Measurements from ENCODE around the gene DEGS2.

DEGS2 gene

GRCh38 chr14:100200311-100200710 is 40.9 kb upstream of the DEGS2 start:
- TF ChIP-seq CTCF (IDR thresholded peaks at IDR 0.05; ENCODE audit: insufficient read depth, low read depth, low read length, missing control alignments): no peak
- H3K4me3 ChIP-seq (ENCODE audit: low read depth, low read length): no peak overlapping the region
- DNase-seq (ENCODE audit: low read depth): no peak

- TF ChIP-seq CTCF (IDR thresholded peaks at IDR 0.05; ENCODE audit: insufficient read depth, low read depth, low read length, missing control alignments): no peak
- no peak overlapping the region for H3K4me3 ChIP-seq (ENCODE audit: low read depth, low read length)
- DNase-seq (ENCODE audit: low read depth): no peak
These were observed 39.9 kb upstream of the DEGS2 start for GRCh38 chr14:100199240-100199860.

DNA sequence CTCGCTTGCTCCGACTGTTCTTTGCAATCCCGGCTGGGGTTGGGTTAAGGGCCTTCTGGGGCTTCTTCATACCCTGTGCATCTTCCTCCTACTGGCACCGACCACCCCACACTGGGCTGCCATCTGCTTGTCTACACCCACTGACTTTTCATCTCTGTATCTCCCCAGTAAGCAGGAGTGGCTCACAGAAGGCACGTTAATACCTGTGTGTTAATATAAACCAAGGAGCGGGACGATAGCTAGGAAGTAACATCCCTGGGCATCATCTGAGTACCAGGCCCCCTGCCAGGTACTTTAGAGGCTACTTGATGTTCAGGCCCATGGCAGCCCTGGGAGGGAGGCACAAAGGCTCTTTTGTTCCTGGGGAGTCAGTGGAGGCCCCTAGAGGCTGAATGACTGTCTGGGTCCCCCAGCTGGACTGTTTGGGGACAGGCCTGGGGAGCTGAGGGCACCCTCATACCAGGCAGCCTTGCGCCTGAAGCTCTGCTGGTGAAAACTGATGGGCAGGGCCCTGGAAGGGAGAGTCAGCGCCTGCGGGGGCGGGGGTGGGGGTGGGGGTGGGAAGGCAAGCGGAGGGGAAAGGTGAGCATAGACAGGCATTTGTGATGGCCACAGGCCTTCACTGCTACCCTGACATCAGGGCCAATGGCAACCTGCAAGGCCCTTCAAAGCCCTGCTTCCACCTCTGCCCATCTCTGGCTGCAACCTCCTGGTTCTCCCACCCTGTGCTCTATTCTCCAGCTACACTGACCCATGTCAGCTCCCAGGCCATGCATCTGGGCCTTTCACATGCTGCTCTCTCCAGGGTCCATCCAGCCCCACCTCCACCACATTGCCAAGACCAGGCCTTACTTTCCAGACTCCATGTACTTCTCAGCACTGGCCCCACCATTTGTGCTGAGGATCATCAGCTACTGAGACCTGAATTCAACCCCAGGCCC is 34.2 kb upstream of the DEGS2 start:
- DNase-seq (ENCODE audit: low read depth): peak; percentile 37

DNA sequence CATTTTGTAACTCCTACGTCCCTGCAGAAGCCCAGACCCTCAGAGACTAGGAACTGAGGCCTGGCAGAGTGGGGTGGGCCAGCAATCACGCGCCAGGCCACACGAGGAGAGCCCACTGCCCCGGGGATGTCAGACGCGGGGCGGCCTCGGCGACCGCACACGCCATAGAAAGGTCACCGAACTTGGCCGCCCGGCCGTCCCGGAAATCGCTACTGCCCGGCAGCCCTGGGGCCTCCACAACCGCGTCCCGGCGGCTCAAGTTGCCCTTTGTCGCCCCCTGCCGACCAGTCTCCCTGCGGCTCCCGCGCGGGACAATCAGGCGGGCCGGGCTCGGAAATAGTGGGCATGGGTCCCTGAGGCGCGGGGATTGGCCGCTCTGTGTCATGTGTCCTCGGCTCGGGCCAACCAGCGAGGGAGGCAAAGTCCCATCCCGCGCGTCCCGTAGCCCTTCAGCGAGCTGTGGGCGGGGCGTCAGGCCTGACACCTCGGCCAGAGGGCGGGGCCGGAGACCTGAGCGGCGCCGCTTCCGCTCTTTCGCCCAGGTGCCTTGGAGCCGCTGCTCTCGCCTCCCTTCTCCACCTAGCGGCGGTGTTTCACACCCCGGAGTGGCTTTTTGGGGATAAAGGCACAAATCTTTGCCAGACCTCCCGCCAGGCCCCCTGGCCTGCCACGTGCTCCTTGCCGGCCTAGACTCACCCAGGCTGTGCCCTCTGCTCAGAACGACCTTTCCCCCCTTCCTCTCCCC is 33.4 kb upstream of the DEGS2 start:
- peak overlapping the region; percentile 72 for H3K4me3 ChIP-seq (ENCODE audit: low read depth, low read length)
- TF ChIP-seq CTCF (IDR thresholded peaks at IDR 0.05; ENCODE audit: insufficient read depth, low read depth, low read length, missing control alignments): peak; percentile 71
- peak; percentile 99 for DNase-seq (ENCODE audit: low read depth)

More for the DNA sequence above, 34.2 kb upstream of the DEGS2 start:
- no peak for TF ChIP-seq CTCF (IDR thresholded peaks at IDR 0.05; ENCODE audit: insufficient read depth, low read depth, low read length, missing control alignments)
- peak overlapping the region; percentile 51 for H3K4me3 ChIP-seq (ENCODE audit: low read depth, low read length)

GRCh38 chr14:100192250-100192671 is 32.8 kb upstream of the DEGS2 start:
- TF ChIP-seq CTCF (IDR thresholded peaks at IDR 0.05; ENCODE audit: insufficient read depth, low read depth, low read length, missing control alignments): no peak
- H3K4me3 ChIP-seq (ENCODE audit: low read depth, low read length): peak overlapping the region; percentile 72
- DNase-seq (ENCODE audit: low read depth): no peak

GRCh38 chr14:100191584-100192249 is 32.3 kb upstream of the DEGS2 start:
- TF ChIP-seq CTCF (IDR thresholded peaks at IDR 0.05; ENCODE audit: insufficient read depth, low read depth, low read length, missing control alignments): no peak
- H3K4me3 ChIP-seq (ENCODE audit: low read depth, low read length): no peak overlapping the region
- DNase-seq (ENCODE audit: low read depth): no peak

Data from GM12865 (cell line).